Loucy (cell line): ENCODE measurements around the gene TRMU.

Source experiments
- H2AFZ ChIP-seq: fragments of 200-600 bp; sonication (generic); 2 replicates; pipeline ENCODE4 v1.6.0; 2016; ENCODE audit warnings: antibody characterized with exemption, mild to moderate bottlenecking, low read length, moderate library complexity
- H3F3A ChIP-seq: fragments of 200-600 bp; 2 replicates; pipeline ENCODE4 v1.6.0; 2016; ENCODE audit warnings: antibody characterized with exemption, low read depth, mild to moderate bottlenecking
- H3K27me3 ChIP-seq: fragments of 200-600 bp; sonication (generic); 2 replicates; pipeline ENCODE4 v1.6.1; 2014; ENCODE audit warnings: low read length, mild to moderate bottlenecking; ENCODE audit not compliant: insufficient read depth, poor library complexity, severe bottlenecking
- H3K36me3 ChIP-seq: fragments of 200-600 bp; sonication (generic); 2 replicates; pipeline ENCODE4 v1.6.1; 2016; ENCODE audit warnings: low read length; ENCODE audit not compliant: insufficient read depth
- H3K4me1 ChIP-seq: fragments of 200-600 bp; sonication (generic); 2 replicates; pipeline ENCODE4 v1.5.1; 2014; ENCODE audit warnings: low read length, mild to moderate bottlenecking; ENCODE audit not compliant: insufficient read depth, poor library complexity, severe bottlenecking
- H3K4me2 ChIP-seq: fragments of 200-600 bp; sonication (generic); 2 replicates; pipeline ENCODE4 v1.6.0; 2014; ENCODE audit warnings: antibody characterized with exemption, low read length, low read depth, mild to moderate bottlenecking; ENCODE audit not compliant: poor library complexity, severe bottlenecking
- H3K4me3 ChIP-seq: fragments of 200-600 bp; sonication (generic); 2 replicates; pipeline ENCODE4 v1.5.1; 2014; ENCODE audit warnings: low read length, mild to moderate bottlenecking, mixed read lengths; ENCODE audit not compliant: poor library complexity, severe bottlenecking
- H3K79me2 ChIP-seq: fragments of 200-600 bp; sonication (generic); 2 replicates; pipeline ENCODE4 v1.6.1; 2014; ENCODE audit warnings: low read length; ENCODE audit not compliant: insufficient read depth
- H3K9ac ChIP-seq: fragments of 200-600 bp; sonication (generic); 2 replicates; pipeline ENCODE4 v1.6.0; 2014; ENCODE audit warnings: mild to moderate bottlenecking, low read depth, low read length, moderate library complexity; ENCODE audit not compliant: poor library complexity, severe bottlenecking
- H3K9me2 ChIP-seq: fragments of 200-600 bp; sonication (generic); replicated peaks from 2 replicates; pipeline ENCODE4 v1.6.1; 2016; ENCODE audit warnings: low read depth, low read length, mixed read lengths
- H3K9me3 ChIP-seq: fragments of 200-600 bp; sonication (generic); 2 replicates; pipeline ENCODE4 v1.6.1; 2014; ENCODE audit warnings: mild to moderate bottlenecking, antibody characterized with exemption, low read length, low read depth; ENCODE audit not compliant: insufficient read depth
- H4K20me1 ChIP-seq: fragments of 200-600 bp; sonication (generic); 2 replicates; pipeline ENCODE4 v1.6.0; 2014; ENCODE audit warnings: antibody characterized with exemption, low read length, mild to moderate bottlenecking; ENCODE audit not compliant: insufficient read depth, poor library complexity, severe bottlenecking
- EZH2phosphoT487 ChIP-seq: fragments of 200-600 bp; IDR thresholded peaks from 2 replicates; pipeline ENCODE4 v1.6.1; 2018; ENCODE audit warnings: antibody characterized with exemption, mild to moderate bottlenecking, moderate library complexity, borderline replicate concordance
- TF ChIP-seq, protein P1 (sequence below): fragments of 200-600 bp; sonication (generic); conservative IDR thresholded peaks from 2 replicates; pipeline ENCODE4 v1.5.1; 2014; ENCODE audit warnings: mild to moderate bottlenecking, antibody characterized with exemption, low read length

Gene TRMU

DNA sequence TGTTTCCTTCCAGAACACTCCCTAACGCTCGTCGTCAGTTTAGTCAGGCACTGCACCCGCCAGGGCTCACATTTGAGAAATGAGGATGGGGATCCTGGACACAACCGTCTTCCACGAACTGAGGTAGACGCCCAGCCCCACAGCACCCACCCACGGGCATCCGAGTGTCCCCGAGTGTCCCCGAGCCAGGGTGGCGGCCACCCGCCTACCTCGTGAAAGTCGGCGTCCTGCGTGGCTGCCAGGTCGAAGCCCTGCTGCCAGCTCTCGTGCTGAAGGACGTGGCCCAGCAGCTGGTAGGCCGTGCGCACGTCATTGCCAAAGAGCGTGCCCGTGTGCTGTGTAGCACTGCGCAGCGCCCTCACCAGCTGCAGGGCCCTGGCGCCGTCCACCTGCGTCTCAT lies 53.6 kb downstream of the TRMU start:
- no peak overlapping the region for H3K9ac ChIP-seq
- no peaks in the 10 kb centered on the region for H3F3A ChIP-seq
- H3K27me3 ChIP-seq = no peaks in the 10 kb centered on the region
- H3K9me2 ChIP-seq = no peaks in the 10 kb centered on the region
- no peaks in the 10 kb centered on the region for H4K20me1 ChIP-seq
- H3K36me3 ChIP-seq = no peaks in the 10 kb centered on the region
- no peaks in the 10 kb centered on the region for H3K4me1 ChIP-seq
- no peaks in the 10 kb centered on the region for H3K79me2 ChIP-seq
- H2AFZ ChIP-seq = no peak overlapping the region
- TF ChIP-seq EZH2phosphoT487 = no peak
- TF ChIP-seq, protein P1, sequence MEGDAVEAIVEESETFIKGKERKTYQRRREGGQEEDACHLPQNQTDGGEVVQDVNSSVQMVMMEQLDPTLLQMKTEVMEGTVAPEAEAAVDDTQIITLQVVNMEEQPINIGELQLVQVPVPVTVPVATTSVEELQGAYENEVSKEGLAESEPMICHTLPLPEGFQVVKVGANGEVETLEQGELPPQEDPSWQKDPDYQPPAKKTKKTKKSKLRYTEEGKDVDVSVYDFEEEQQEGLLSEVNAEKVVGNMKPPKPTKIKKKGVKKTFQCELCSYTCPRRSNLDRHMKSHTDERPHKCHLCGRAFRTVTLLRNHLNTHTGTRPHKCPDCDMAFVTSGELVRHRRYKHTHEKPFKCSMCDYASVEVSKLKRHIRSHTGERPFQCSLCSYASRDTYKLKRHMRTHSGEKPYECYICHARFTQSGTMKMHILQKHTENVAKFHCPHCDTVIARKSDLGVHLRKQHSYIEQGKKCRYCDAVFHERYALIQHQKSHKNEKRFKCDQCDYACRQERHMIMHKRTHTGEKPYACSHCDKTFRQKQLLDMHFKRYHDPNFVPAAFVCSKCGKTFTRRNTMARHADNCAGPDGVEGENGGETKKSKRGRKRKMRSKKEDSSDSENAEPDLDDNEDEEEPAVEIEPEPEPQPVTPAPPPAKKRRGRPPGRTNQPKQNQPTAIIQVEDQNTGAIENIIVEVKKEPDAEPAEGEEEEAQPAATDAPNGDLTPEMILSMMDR = no peak
- no peaks in the 10 kb centered on the region for H3K9me3 ChIP-seq
- H3K4me3 ChIP-seq = no peak overlapping the region
- no peak overlapping the region for H3K4me2 ChIP-seq

DNA sequence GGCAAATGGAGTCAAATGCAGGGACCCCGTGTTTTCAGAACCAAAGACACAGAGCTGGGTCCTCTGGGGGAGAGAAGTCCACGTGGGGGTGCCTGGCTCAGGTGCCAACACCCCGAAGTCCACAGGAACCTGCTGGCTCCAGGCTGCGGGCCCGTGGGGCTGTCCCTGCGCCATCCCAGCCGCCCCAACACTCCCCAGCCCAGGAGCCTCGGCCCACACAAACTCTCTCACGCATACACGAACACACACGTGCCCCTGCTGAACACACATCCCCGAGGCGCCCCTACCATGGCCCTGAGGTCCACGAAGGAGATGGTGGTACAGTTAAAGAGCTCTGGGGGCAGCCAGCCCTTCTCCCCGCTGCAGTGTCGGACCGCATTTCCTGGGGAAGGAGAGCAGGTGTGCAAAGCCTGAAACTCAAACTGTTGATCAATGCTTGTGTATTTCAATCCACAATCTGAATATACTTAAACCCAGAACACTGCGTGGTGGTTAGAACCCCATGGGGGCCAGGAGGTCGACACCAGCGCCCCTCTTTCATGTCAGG lies 54.7 kb downstream of the TRMU start:
- Histone ChIP-seq H3K4me2 (no peak overlapping the region), H3F3A (no peaks in the 10 kb centered on the region), H2AFZ (no peak overlapping the region), H3K4me1 (no peaks in the 10 kb centered on the region), H3K9me2 (no peaks in the 10 kb centered on the region), H3K9me3 (no peaks in the 10 kb centered on the region), H3K4me3 (no peak overlapping the region), H4K20me1 (no peaks in the 10 kb centered on the region), H3K9ac (no peak overlapping the region), H3K36me3 (no peaks in the 10 kb centered on the region), H3K79me2 (no peaks in the 10 kb centered on the region), H3K27me3 (no peaks in the 10 kb centered on the region)
- no peak for TF ChIP-seq EZH2phosphoT487
- TF ChIP-seq, protein P1 = no peak

DNA sequence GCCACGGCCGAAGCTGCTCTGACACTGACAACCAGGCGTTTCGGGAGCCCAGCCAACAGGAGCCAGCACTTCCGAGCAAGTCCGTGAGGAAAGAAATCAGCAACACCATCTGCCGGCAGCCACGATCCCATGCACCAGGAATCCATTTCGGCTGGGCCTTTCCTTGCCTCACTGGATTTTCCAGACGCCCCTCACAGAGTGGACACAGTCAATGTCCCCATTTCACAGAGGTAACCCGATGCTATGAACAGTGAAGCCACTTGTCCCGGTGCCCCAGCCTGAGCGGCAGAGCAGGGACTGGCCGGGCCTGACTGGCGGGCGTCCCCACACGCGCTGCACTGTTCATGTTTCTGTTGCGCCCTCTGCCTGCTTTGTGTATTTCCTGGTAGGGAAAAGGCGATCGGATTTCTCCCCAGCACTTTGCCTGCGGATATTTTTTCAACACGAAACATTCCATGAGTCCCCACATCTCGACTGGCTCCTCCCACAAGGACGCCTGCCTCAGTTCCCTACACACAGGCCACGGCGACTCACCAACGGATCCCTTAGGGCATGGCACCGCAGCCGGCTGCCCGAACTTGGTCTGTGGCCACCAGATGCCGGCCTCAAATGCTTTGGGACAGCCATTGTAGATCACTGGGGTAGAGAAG lies 55.3 kb downstream of the TRMU start:
- no peak overlapping the region for H2AFZ ChIP-seq
- no peaks in the 10 kb centered on the region for H3K27me3 ChIP-seq
- H3K4me2 ChIP-seq = no peak overlapping the region
- no peak overlapping the region for H3K4me3 ChIP-seq
- no peaks in the 10 kb centered on the region for H3K4me1 ChIP-seq
- no peak for TF ChIP-seq EZH2phosphoT487
- TF ChIP-seq, protein P1 = no peak
- H3K9me2 ChIP-seq = no peaks in the 10 kb centered on the region
- no peaks in the 10 kb centered on the region for H3K79me2 ChIP-seq
- no peaks in the 10 kb centered on the region for H4K20me1 ChIP-seq
- no peaks in the 10 kb centered on the region for H3K36me3 ChIP-seq
- H3K9me3 ChIP-seq = no peaks in the 10 kb centered on the region
- no peaks in the 10 kb centered on the region for H3F3A ChIP-seq
- no peak overlapping the region for H3K9ac ChIP-seq
